BJ (cell line): Measurements from ENCODE around the gene LGALS1. TPM values are rescaled to one million over a fixed set of nuclear protein-coding genes. Genes with fewer than 3 reads are reported as not detected.
"Not testable (repeated sequence)": the region's sequence is repeated elsewhere in the genome, so short reads cannot be mapped to it uniquely, and the experiment has no call there.

Source experiments
- CTCF ChIA-PET: fragments of 350-600 bp; formaldehyde crosslinking; extraction: SDS; loops from one replicate; lab custom pipeline; 2021; ENCODE audit warnings: antibody characterized with exemption, inconsistent platforms; lab: Yijun Ruan, JAX
- POLR2A ChIA-PET: fragments of 300-600 bp; sonication (Branson Sonifier 250); formaldehyde crosslinking; extraction: SDS; loops from one replicate; lab custom pipeline; 2021; ENCODE audit warnings: antibody characterized with exemption; lab: Charles Lee
- DNase-seq: peaks from one replicate; pipeline ENCODE4 v3.0.0-alpha.2; 2011; ENCODE audit warnings: low read depth
- H3K27me3 ChIP-seq: 2 replicates; pipeline ENCODE4 v1.6.0; 2011; ENCODE audit warnings: low read length; ENCODE audit not compliant: control insufficient read depth, insufficient read depth
- H3K36me3 ChIP-seq: 2 replicates; pipeline ENCODE4 v1.5.1; 2011; ENCODE audit warnings: low read length; ENCODE audit not compliant: control insufficient read depth, insufficient read depth
- H3K4me3 ChIP-seq: 2 replicates; pipeline ENCODE4 v1.5.1; 2011; ENCODE audit warnings: low read depth, mild to moderate bottlenecking, control low read depth, low read length
- polyA plus RNA-seq: library from polyadenylated mRNA; depleted of rRNA; stranded (reverse); fragments of >200 nt; gene quantifications from 2 replicates; pipeline ENCODE4 v1.2.3, GENCODE V29; 2011
- TF ChIP-seq, protein P1 (sequence below): IDR thresholded peaks from 2 replicates; pipeline ENCODE4 v1.5.1; 2011; ENCODE audit warnings: low read depth, mild to moderate bottlenecking, control low read depth, inconsistent platforms, low read length, moderate library complexity; ENCODE audit not compliant: insufficient read depth

The LGALS1 gene
- polyA plus RNA-seq, 1 experiment: 9,083 TPM

DNA sequence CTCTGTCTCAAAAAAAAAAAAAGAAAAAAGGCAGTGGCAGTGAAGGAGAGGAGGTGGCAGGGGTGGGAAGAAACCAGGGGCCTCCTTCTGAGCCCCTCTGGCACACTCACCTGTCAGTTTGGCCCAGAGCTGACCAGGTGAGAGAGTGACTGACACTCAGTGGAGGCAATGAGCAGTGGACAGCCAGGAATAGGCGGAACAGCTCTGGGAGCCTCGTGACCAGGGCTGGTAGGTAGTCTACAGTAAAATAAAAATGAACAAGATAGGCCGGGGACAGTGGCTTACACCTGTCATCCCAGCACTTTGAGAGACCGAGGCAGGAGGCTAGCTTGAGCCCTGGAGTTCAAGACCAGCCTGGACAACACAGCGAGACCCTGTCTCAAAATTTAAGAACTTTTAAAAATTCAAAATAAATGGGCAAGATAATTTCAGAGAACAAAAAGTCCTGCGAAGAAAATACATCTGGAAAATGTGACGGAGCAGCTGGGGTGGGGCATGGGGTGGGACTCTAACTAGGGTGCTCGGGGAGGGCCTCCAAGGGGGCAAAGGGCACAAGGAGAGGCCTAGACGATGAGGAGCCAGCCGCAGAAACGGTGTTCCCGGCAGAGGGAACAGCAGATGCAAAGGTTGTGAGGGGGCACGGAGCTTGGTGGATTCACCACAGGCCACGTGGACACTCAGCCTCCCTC, 20.7 kb upstream of the LGALS1 start:
- ChIA-PET POLR2A (interaction anchor here (0.6 kb wide), 1 partner anchor 136 kb away, joined by 3 read pairs; the partner anchor contains the start of gene CARD10), CTCF (interaction anchor here (1.4 to 9.5 kb wide), 2 partner anchors 13 to 27 kb away, joined by 3 to 122 read pairs; no protein-coding TSS in a partner anchor)
- TF ChIP-seq, protein P1, sequence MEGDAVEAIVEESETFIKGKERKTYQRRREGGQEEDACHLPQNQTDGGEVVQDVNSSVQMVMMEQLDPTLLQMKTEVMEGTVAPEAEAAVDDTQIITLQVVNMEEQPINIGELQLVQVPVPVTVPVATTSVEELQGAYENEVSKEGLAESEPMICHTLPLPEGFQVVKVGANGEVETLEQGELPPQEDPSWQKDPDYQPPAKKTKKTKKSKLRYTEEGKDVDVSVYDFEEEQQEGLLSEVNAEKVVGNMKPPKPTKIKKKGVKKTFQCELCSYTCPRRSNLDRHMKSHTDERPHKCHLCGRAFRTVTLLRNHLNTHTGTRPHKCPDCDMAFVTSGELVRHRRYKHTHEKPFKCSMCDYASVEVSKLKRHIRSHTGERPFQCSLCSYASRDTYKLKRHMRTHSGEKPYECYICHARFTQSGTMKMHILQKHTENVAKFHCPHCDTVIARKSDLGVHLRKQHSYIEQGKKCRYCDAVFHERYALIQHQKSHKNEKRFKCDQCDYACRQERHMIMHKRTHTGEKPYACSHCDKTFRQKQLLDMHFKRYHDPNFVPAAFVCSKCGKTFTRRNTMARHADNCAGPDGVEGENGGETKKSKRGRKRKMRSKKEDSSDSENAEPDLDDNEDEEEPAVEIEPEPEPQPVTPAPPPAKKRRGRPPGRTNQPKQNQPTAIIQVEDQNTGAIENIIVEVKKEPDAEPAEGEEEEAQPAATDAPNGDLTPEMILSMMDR: no peak
- Histone ChIP-seq H3K4me3 (no peak overlapping the region), H3K36me3 (peaks cover 27% of the 10 kb centered on the region), H3K27me3 (no peaks in the 10 kb centered on the region)
- DNase-seq: no peak

DNA sequence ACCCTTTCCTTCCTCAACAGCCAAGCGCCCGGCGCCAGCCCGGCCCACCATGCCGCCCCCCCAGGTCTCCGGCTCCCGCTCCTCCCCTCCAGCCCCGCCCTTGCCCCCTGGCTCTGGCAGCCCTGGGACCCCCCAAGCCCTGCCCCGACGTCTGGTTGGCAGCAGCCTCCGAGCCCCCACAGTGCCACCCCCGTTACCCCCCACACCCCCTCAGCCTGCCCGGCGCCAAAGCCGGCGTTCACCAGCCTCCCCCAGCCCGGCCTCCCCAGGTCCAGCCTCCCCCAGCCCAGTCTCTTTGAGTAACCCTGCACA, 20.2 kb upstream of the LGALS1 start:
- TF ChIP-seq, protein P1: no peak
- H3K27me3 ChIP-seq: no peaks in the 10 kb centered on the region
- ChIA-PET POLR2A (interaction anchor here (0.6 kb wide), 1 partner anchor 136 kb away, joined by 3 read pairs; the partner anchor contains the start of gene CARD10), CTCF (interaction anchor here (0.7 to 9.5 kb wide), 3 partner anchors 9 to 27 kb away, joined by 3 to 122 read pairs (median 3); no protein-coding TSS in a partner anchor)
- no peak for DNase-seq
- H3K36me3 ChIP-seq: peaks cover 23% of the 10 kb centered on the region
- no peak overlapping the region for H3K4me3 ChIP-seq

DNA sequence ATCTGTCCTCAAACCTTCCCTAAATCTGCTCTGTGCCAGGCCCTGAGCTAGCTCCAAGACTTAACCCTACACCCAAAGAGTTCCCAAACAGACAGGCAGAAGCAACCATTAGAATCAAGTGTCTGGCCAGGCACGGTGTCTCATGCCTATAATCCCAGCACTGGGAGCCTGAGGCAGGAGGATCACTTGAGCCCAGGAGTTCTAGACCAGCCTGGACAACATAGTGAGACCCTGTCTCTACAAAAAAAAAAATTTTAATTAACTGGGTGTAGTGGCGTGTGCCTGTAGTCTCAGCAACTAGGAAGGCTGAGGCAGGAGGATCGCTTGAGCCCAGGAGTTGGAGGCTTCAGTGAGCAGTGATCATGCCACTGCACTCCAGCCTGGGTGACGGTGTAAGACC, 18.9 kb upstream of the LGALS1 start:
- H3K27me3 ChIP-seq, DNase-seq, POLR2A ChIA-PET, H3K4me3 ChIP-seq: not testable (repeated sequence)
- CTCF ChIA-PET: interaction anchor here (1.5 to 9.5 kb wide), 2 partner anchors 14 to 23 kb away, joined by 6 to 122 read pairs; no protein-coding TSS in a partner anchor
- peaks cover 14% of the 10 kb centered on the region for H3K36me3 ChIP-seq

DNA sequence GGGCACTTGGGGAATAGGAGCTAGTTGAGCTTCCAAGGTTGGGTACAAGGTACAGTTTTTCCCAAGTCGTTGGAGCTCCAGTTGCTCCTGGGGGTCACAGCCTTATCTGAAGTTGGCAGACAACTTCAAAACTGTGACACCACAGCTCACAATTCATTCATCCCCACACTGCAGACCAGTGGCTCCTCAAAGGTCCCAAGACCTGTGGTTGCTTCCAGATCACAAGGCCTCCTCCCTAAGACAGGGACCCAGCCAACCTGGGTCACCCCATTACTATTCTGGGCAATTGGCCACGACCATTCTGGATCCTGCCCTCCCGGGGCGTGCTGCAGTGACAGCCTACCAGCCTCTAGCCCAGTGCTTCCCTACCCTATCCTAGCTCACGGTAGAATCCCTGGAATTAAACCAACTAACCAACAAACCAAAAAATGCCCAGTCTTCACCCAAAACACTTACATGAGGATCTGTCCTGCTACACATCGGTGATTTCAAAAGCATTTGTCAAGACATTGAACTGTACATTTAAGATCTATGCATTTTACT, 17.8 kb upstream of the LGALS1 start:
- ChIA-PET CTCF (interaction anchor here (0.9 to 9.5 kb wide), 7 partner anchors 9 to 204 kb away, joined by 3 to 133 read pairs (median 5); partner anchors contain the start of genes LGALS1 and NOL12), POLR2A (interaction anchor here (0.8 to 1.8 kb wide), 3 partner anchors 18 to 38 kb away, joined by 4 to 16 read pairs (median 14); partner anchors contain the start of gene LGALS1)
- H3K4me3 ChIP-seq: peak overlapping the region; percentile 46
- DNase-seq: no peak
- H3K27me3 ChIP-seq: no peaks in the 10 kb centered on the region
- H3K36me3 ChIP-seq: peaks cover 10% of the 10 kb centered on the region
- TF ChIP-seq, protein P1: no peak

DNA sequence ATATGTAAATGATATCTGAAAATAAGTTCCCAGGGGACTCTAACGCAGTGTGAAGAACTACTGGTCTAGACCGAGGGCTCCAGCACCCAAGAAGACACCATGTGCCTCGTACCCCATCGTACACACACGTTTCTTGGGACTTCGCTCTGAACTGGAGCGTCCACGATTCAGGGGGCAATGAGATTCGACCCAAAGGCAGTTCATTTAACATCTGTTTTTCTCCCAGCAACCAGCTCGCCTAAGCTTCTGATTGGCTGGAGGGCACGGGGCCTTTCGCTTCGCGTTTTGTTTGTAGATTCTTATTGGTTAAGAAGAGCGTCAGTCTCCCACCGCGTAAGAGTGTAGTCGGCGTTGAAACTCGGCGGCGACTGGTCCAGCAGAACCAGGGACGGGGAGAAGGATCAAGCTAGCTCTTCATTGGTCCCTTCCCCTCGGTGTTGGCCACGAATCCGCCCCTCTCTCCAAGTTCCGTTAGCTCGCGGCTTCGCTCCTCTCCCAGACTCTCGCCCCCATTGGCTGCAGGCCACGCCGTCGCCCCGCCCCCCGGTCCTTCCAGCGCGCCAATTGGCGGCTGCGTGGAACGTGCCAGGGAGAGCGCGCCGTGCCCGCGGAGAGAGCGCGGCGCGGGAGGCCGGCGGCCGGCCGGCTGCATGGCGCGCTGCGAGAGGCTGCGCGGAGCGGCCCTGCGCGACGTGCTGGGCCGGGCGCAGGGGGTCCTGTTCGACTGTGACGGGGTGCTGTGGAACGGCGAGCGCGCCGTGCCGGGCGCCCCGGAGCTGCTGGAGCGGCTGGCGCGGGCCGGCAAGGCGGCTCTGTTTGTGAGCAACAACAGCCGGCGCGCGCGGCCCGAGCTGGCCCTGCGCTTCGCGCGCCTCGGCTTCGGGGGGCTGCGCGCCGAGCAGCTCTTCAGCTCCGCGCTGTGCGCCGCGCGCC, 17.0 kb upstream of the LGALS1 start, which contains the start of gene PDXP:
Gene PDXP, plus strand, starts transcription at position 591 of the 933 bp plus-strand sequence. Its CDS starts 60 bp downstream, at position 651.
- TF ChIP-seq, protein P1: no peak
- Histone ChIP-seq H3K27me3 (no peaks in the 10 kb centered on the region), H3K4me3 (peak within 1 kb of the TSS; percentile 72), H3K36me3 (peaks cover 7% of the 10 kb centered on the region)
- DNase-seq: peak; percentile 99
- CTCF ChIA-PET: interaction anchor here (0.6 to 9.5 kb wide), 12 partner anchors 10 to 203 kb away, joined by 3 to 133 read pairs (median 4); partner anchors contain the start of genes LGALS1 and NOL12
- POLR2A ChIA-PET: interaction anchor here (0.6 to 1.8 kb wide), 4 partner anchors 17 to 59 kb away, joined by 4 to 16 read pairs (median 12); partner anchors contain the start of gene LGALS1
